ENCODE measurements around the gene NTM. TPM values are rescaled to one million over a fixed set of nuclear protein-coding genes. Genes with fewer than 3 reads are reported as not detected.
A peak's percentile ranks its signal among the peaks of the same experiment; 100 is the strongest.
"Not testable (repeated sequence)": the region's sequence is repeated elsewhere in the genome, so short reads cannot be mapped to it uniquely, and the experiment has no call there.

The NTM gene
- total and polyA plus RNA-seq, 2 donors (not counting 1 experiment from before 2014, with no cell fraction given): 12.3 to 28.6 TPM

DNA sequence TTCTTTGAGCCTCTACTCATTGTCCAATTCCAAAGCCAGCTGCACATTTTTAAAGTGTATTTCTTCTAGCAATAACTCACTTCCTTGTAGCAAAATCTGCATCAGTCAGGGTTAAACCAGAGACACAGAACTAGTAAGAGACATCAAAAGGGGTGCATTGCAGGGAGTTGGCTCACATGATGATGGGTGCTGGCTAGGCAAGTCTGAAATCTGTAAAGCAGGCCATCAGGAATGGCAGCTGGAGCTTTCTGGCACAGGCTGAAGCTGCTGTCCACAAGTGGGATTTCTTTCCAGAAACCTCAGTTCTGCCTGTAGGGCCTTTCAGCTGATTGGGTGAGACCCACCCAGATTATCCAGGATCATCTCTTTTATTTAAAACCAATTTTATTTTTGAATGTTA is 698.1 kb downstream of the NTM start:
- Histone ChIP-seq H3K27me3 (ENCODE audit: control insufficient read depth, insufficient read depth, low read length) (no peaks in the 10 kb centered on the region), H4K20me1 (ENCODE audit: control insufficient read depth, extremely low read depth, insufficient read depth, low read length) (no peaks in the 10 kb centered on the region), H3K4me1 (ENCODE audit: control insufficient read depth, extremely low read depth, insufficient read depth, low read length) (peaks cover 33% of the 10 kb centered on the region), H3K9me3 (ENCODE audit: control insufficient read depth, insufficient read depth, low read depth, low read length) (no peaks in the 10 kb centered on the region), H3K9ac (ENCODE audit: insufficient read depth, low read length) (no peak overlapping the region), H3K4me2 (ENCODE audit: extremely low read depth, insufficient read depth, low read length) (no peak overlapping the region), H3K79me2 (ENCODE audit: control insufficient read depth, insufficient read depth, low read length) (no peaks in the 10 kb centered on the region), H3K27ac (ENCODE audit: insufficient read depth, low read length) (no peak overlapping the region), H2AFZ (ENCODE audit: low read length) (no peak overlapping the region), H3K36me3 (ENCODE audit: control insufficient read depth, insufficient read depth, low read length) (no peaks in the 10 kb centered on the region), H3K4me3 (replicated peaks in 1 of 4; ENCODE audit: control extremely low read depth in 1 of 4, insufficient read depth in 1 of 4, low read depth in 3 of 4, low read length in 4 of 4) (no peak overlapping the region)
- no peak for TF ChIP-seq EZH2 (IDR thresholded peaks at IDR 0.05; ENCODE audit: low read length, missing control alignments)
- TF ChIP-seq, protein P1, sequence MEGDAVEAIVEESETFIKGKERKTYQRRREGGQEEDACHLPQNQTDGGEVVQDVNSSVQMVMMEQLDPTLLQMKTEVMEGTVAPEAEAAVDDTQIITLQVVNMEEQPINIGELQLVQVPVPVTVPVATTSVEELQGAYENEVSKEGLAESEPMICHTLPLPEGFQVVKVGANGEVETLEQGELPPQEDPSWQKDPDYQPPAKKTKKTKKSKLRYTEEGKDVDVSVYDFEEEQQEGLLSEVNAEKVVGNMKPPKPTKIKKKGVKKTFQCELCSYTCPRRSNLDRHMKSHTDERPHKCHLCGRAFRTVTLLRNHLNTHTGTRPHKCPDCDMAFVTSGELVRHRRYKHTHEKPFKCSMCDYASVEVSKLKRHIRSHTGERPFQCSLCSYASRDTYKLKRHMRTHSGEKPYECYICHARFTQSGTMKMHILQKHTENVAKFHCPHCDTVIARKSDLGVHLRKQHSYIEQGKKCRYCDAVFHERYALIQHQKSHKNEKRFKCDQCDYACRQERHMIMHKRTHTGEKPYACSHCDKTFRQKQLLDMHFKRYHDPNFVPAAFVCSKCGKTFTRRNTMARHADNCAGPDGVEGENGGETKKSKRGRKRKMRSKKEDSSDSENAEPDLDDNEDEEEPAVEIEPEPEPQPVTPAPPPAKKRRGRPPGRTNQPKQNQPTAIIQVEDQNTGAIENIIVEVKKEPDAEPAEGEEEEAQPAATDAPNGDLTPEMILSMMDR (conservative IDR thresholded peaks at IDR 0.05 in 1 of 2, IDR thresholded peaks at IDR 0.05 in 1 of 2; ENCODE audit: low read depth in 1 of 2, low read length in 2 of 2): no peak
- peak in 1 of 2 donors; percentile 31 for DNase-seq (ENCODE audit: low read depth in 2 of 2)

GRCh38 chr11:132069593-132069992 is 699.2 kb downstream of the NTM start:
- not testable (repeated sequence) for H3K9me3 ChIP-seq (ENCODE audit: control insufficient read depth, insufficient read depth, low read depth, low read length); H3K79me2 ChIP-seq (ENCODE audit: control insufficient read depth, insufficient read depth, low read length); H3K27ac ChIP-seq (ENCODE audit: insufficient read depth, low read length); H2AFZ ChIP-seq (ENCODE audit: low read length); DNase-seq (ENCODE audit: low read depth in 2 of 2); H3K27me3 ChIP-seq (ENCODE audit: control insufficient read depth, insufficient read depth, low read length); H3K4me2 ChIP-seq (ENCODE audit: extremely low read depth, insufficient read depth, low read length); H3K9ac ChIP-seq (ENCODE audit: insufficient read depth, low read length); H3K36me3 ChIP-seq (ENCODE audit: control insufficient read depth, insufficient read depth, low read length); H3K4me3 ChIP-seq (replicated peaks in 1 of 4; ENCODE audit: control extremely low read depth in 1 of 4, insufficient read depth in 1 of 4, low read depth in 3 of 4, low read length in 4 of 4); H4K20me1 ChIP-seq (ENCODE audit: control insufficient read depth, extremely low read depth, insufficient read depth, low read length)
- peaks cover 33% of the 10 kb centered on the region for H3K4me1 ChIP-seq (ENCODE audit: control insufficient read depth, extremely low read depth, insufficient read depth, low read length)

GRCh38 chr11:132070907-132071306 is 700.5 kb downstream of the NTM start:
- Histone ChIP-seq H3K27ac (ENCODE audit: insufficient read depth, low read length) (peak overlapping the region; percentile 96), H3K4me1 (ENCODE audit: control insufficient read depth, extremely low read depth, insufficient read depth, low read length) (peaks cover 28% of the 10 kb centered on the region)
- H3K4me3 ChIP-seq (replicated peaks in 1 of 4; ENCODE audit: control extremely low read depth in 1 of 4, insufficient read depth in 1 of 4, low read depth in 3 of 4, low read length in 4 of 4); H3K9ac ChIP-seq (ENCODE audit: insufficient read depth, low read length); H3K36me3 ChIP-seq (ENCODE audit: control insufficient read depth, insufficient read depth, low read length); H3K27me3 ChIP-seq (ENCODE audit: control insufficient read depth, insufficient read depth, low read length); DNase-seq (ENCODE audit: low read depth in 2 of 2); H2AFZ ChIP-seq (ENCODE audit: low read length); H3K9me3 ChIP-seq (ENCODE audit: control insufficient read depth, insufficient read depth, low read depth, low read length); H3K79me2 ChIP-seq (ENCODE audit: control insufficient read depth, insufficient read depth, low read length); H4K20me1 ChIP-seq (ENCODE audit: control insufficient read depth, extremely low read depth, insufficient read depth, low read length); H3K4me2 ChIP-seq (ENCODE audit: extremely low read depth, insufficient read depth, low read length): not testable (repeated sequence)

- peak overlapping the region; percentile 60 for H3K9ac ChIP-seq (ENCODE audit: insufficient read depth, low read length)
- H3K27me3 ChIP-seq (ENCODE audit: control insufficient read depth, insufficient read depth, low read length): no peaks in the 10 kb centered on the region
- no peak overlapping the region for H2AFZ ChIP-seq (ENCODE audit: low read length)
- H3K4me2 ChIP-seq (ENCODE audit: extremely low read depth, insufficient read depth, low read length): peak overlapping the region; percentile 73
- H3K4me1 ChIP-seq (ENCODE audit: control insufficient read depth, extremely low read depth, insufficient read depth, low read length): peaks cover 28% of the 10 kb centered on the region
- H3K27ac ChIP-seq (ENCODE audit: insufficient read depth, low read length): peak overlapping the region; percentile 96
- no peaks in the 10 kb centered on the region for H3K9me3 ChIP-seq (ENCODE audit: control insufficient read depth, insufficient read depth, low read depth, low read length)
- no peaks in the 10 kb centered on the region for H3K79me2 ChIP-seq (ENCODE audit: control insufficient read depth, insufficient read depth, low read length)
- H3K36me3 ChIP-seq (ENCODE audit: control insufficient read depth, insufficient read depth, low read length): no peaks in the 10 kb centered on the region
- peak overlapping the region in 1 of 4 experiments; percentile 3 for H3K4me3 ChIP-seq (replicated peaks in 1 of 4; ENCODE audit: control extremely low read depth in 1 of 4, insufficient read depth in 1 of 4, low read depth in 3 of 4, low read length in 4 of 4)
- peak; percentile 80 to 100 for DNase-seq (ENCODE audit: low read depth in 2 of 2)
- no peaks in the 10 kb centered on the region for H4K20me1 ChIP-seq (ENCODE audit: control insufficient read depth, extremely low read depth, insufficient read depth, low read length)
- TF ChIP-seq, protein P1 (conservative IDR thresholded peaks at IDR 0.05 in 1 of 2, IDR thresholded peaks at IDR 0.05 in 1 of 2; ENCODE audit: low read depth in 1 of 2, low read length in 2 of 2): no peak
Observed at GRCh38 chr11:132072044-132072857, 701.8 kb downstream of the NTM start.
